HepG2 (cell line): ENCODE measurements around the gene TMEM247. TPM values are rescaled to one million over a fixed set of nuclear protein-coding genes. Genes with fewer than 3 reads are reported as not detected.

Experiments used
- AGO1 ChIP-seq: fragments of 200-400 bp; formaldehyde crosslinking; IDR thresholded peaks from 2 replicates; pipeline ENCODE4 v1.6.1; 2017; ENCODE audit warnings: mild to moderate bottlenecking, low read depth, low read length, moderate library complexity; ENCODE audit not compliant: poor library complexity, severe bottlenecking
- CEBPB ChIP-seq: IDR thresholded peaks from 2 replicates; pipeline ENCODE4 v1.6.1; 2011; ENCODE audit warnings: low read depth, low read length, improper control_type of control experiment, borderline replicate concordance
- CEBPG ChIP-seq: IDR thresholded peaks from 2 replicates; pipeline ENCODE4 v1.6.1; 2016
- CENPX ChIP-seq: sonication (generic); formaldehyde crosslinking; IDR thresholded peaks from 2 replicates; pipeline ENCODE4 v1.9.0; 2021; ENCODE audit warnings: mild to moderate bottlenecking, missing genetic modification reagents, moderate library complexity
- FOXA3 ChIP-seq: IDR thresholded peaks from 2 replicates; pipeline ENCODE4 v1.6.1; 2016; ENCODE audit warnings: missing genetic modification reagents, missing compliant biosample characterization
- GTF3A ChIP-seq: sonication (generic); formaldehyde crosslinking; conservative IDR thresholded peaks from 2 replicates; pipeline ENCODE4 v1.4.0; 2020; ENCODE audit warnings: mild to moderate bottlenecking, missing genetic modification reagents
- HOXA3 ChIP-seq: sonication (generic); formaldehyde crosslinking; IDR thresholded peaks from 2 replicates; pipeline ENCODE4 v1.5.0; 2020; ENCODE audit warnings: missing genetic modification reagents
- IKZF5 ChIP-seq: IDR thresholded peaks from 2 replicates; pipeline ENCODE4 v1.6.1; 2018; ENCODE audit warnings: missing genetic modification reagents, mild to moderate bottlenecking, missing compliant biosample characterization
- IRF2 ChIP-seq: IDR thresholded peaks from 2 replicates; pipeline ENCODE4 v1.6.1; 2018; ENCODE audit warnings: missing genetic modification reagents, missing compliant biosample characterization
- JARID2 ChIP-seq: sonication (generic); formaldehyde crosslinking; IDR thresholded peaks from 2 replicates; pipeline ENCODE4 v1.8.1; 2023; ENCODE audit warnings: missing genetic modification reagents, inconsistent platforms; ENCODE audit not compliant: insufficient replicate concordance
- KDM1A ChIP-seq: IDR thresholded peaks from 2 replicates; pipeline ENCODE4 v1.6.1; 2016; ENCODE audit warnings: missing compliant biosample characterization
- NFIC ChIP-seq: IDR thresholded peaks from 2 replicates; pipeline ENCODE4 v1.6.1; 2012; ENCODE audit warnings: mild to moderate bottlenecking, low read length, inconsistent platforms
- NR1H2 ChIP-seq: sonication (generic); formaldehyde crosslinking; IDR thresholded peaks from 2 replicates; pipeline ENCODE4 v1.8.1; 2022; ENCODE audit warnings: low read depth, missing genetic modification reagents, borderline replicate concordance
- NR2F6 ChIP-seq, 2 experiments: IDR thresholded peaks; 2 replicates each; pipeline ENCODE4 v1.6.1; 2016; ENCODE audit warnings: antibody characterized with exemption in 1 of 2, mild to moderate bottlenecking in 1 of 2
- ZBTB10 ChIP-seq: sonication (generic); formaldehyde crosslinking; IDR thresholded peaks from 2 replicates; pipeline ENCODE4 v1.4.0; 2020; ENCODE audit warnings: missing genetic modification reagents, borderline replicate concordance
- ZMYM4 ChIP-seq: sonication (generic); formaldehyde crosslinking; IDR thresholded peaks from 2 replicates; pipeline ENCODE4 v1.8.1; 2023; ENCODE audit warnings: mild to moderate bottlenecking, missing genetic modification reagents
- ZNF12 ChIP-seq: sonication (generic); formaldehyde crosslinking; IDR thresholded peaks from 2 replicates; pipeline ENCODE4 v1.5.0; 2020; ENCODE audit warnings: missing genetic modification reagents
- ZNF235 ChIP-seq: sonication (generic); formaldehyde crosslinking; IDR thresholded peaks from 2 replicates; pipeline ENCODE4 v1.8.1; 2023; ENCODE audit warnings: mild to moderate bottlenecking, missing genetic modification reagents, borderline replicate concordance
- ZNF362 ChIP-seq: sonication (generic); formaldehyde crosslinking; IDR thresholded peaks from 2 replicates; pipeline ENCODE4 v1.4.0; 2020; ENCODE audit warnings: missing genetic modification reagents, mild to moderate bottlenecking, borderline replicate concordance
- ZNF704 ChIP-seq: sonication (generic); formaldehyde crosslinking; IDR thresholded peaks from 2 replicates; pipeline ENCODE4 v1.8.1; 2023; ENCODE audit warnings: mild to moderate bottlenecking, inconsistent platforms, moderate library complexity, missing genetic modification reagents, borderline replicate concordance
- ZNF781 ChIP-seq: sonication (generic); formaldehyde crosslinking; IDR thresholded peaks from 2 replicates; pipeline ENCODE4 v1.5.1; 2020; ENCODE audit warnings: borderline replicate concordance, mild to moderate bottlenecking, missing genetic modification reagents; ENCODE audit errors: not compliant biosample characterization
- ZSCAN29 ChIP-seq: sonication (generic); formaldehyde crosslinking; conservative IDR thresholded peaks from 2 replicates; pipeline ENCODE4 v1.4.0; 2020; ENCODE audit warnings: mild to moderate bottlenecking, missing genetic modification reagents
- polyA plus RNA-seq, 8 experiments: library from polyadenylated mRNA; depleted of rRNA in 3 of 8; stranded (reverse) in 7 of 8; unstranded in 1 of 8; fragments of >200 nt; fragmentation: Illumina TruSeq in 4 of 8; extraction: Trizol in 4 of 8; gene quantifications; 2 replicates each; pipeline versions ENCODE4 v1.2.1 to v1.2.3, GENCODE V29; 2011 to 2016; ENCODE audit warnings: low read depth in 4 of 8, missing spikeins in 1 of 8, mixed read lengths in 1 of 8; ENCODE audit not compliant: insufficient read depth in 1 of 8
- total RNA-seq, 5 experiments: library from RNA; depleted of rRNA; stranded (reverse); fragments of >200 nt; fragmentation: Illumina TruSeq; extraction: Trizol; gene quantifications; 2 replicates each; pipeline ENCODE4 v1.2.3, GENCODE V29; 2016; ENCODE audit warnings: low read depth in 1 of 5

Gene TMEM247
- total and polyA plus RNA-seq, 2 of the 13 experiments (the other 11 are each of a cell fraction or from before 2014, with no cell fraction given): not detected

GRCh38 chr2:46441838-46442712, 37.3 kb upstream of the TMEM247 start (continued):
- TF ChIP-seq ZNF362 (peak; percentile 31; the same call in 1 of the 2 replicates), ZNF704 (CRISPR knock-in tag) (no peak), HOXA3 (peak; percentile 56; the same call in 1 of the 2 replicates), IRF2 (peak; percentile 49; the same call in 1 of the 2 replicates), JARID2 (CRISPR knock-in tag) (no peak), ZNF12 (CRISPR knock-in tag) (peak; percentile 39; the same call in 1 of the 2 replicates), ZNF235 (no peak), NR2F6 (IDR thresholded peaks at IDR 0.05) (peak; percentile 79), NR2F6 (CRISPR knock-in tag; IDR thresholded peaks at IDR 0.05) (peak; percentile 92), ZNF781 (no peak), FOXA3 (CRISPR knock-in tag) (0 out of 2 replicates have a peak, but pooled peaks have one; percentile 37), CENPX (no peak), GTF3A (no peak), AGO1 (no peak), ZSCAN29 (CRISPR knock-in tag) (no peak), CEBPB (peak; percentile 79; the same call in 1 of the 2 replicates), CEBPG (CRISPR knock-in tag) (peak; percentile 87), ZBTB10 (CRISPR knock-in tag) (no peak), NFIC (peak; percentile 35; the same call in 1 of the 2 replicates), ZMYM4 (CRISPR knock-in tag) (peak; percentile 74), NR1H2 (CRISPR knock-in tag) (no peak), IKZF5 (CRISPR knock-in tag) (0 out of 2 replicates have a peak, but pooled peaks have one; percentile 19), KDM1A (CRISPR knock-in tag) (peak; percentile 43; the same call in 1 of the 2 replicates)
